ENCODE results near the gene CACNB4.

CACNB4 gene

DNA sequence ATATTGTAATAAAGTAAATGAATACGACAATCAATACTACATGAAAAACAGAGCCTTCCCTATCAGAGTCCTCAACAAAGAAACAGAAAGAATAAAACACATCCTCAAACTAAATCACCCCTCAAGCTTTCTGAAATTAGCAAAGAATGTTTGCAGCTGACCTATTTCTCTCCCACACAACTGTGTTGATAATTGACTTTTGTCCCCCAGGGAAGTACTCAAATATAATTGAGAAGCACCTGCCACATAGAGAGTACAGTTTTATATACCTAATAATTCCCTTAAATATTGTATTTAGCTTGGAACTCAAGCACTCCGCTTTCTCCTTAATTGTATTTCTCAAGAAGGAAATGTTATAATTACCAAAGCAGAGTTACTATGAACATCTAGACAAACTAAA, 12.6 kb downstream of the CACNB4 start:
- no peak for DNase-seq

DNA sequence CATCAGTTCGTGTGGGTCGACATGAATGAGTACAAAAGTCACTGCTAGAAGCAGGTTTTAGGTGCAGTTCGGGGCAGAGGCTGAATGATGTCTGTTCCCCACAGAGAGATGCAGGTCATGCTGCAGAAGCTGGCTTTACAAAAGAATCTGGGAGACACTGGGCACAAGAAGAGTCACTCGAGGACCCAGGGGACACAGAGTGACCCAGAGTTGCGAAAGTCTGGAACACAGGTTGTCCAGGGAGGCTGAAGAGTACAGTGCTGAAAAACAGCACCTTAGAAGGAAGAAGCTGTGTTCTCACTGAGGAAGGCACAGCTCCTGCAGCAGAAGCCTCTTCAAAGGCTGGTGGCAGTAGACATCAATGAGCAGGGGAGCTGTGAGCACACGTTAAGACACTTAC, 14.8 kb downstream of the CACNB4 start:
- DNase-seq, result no peak

DNA sequence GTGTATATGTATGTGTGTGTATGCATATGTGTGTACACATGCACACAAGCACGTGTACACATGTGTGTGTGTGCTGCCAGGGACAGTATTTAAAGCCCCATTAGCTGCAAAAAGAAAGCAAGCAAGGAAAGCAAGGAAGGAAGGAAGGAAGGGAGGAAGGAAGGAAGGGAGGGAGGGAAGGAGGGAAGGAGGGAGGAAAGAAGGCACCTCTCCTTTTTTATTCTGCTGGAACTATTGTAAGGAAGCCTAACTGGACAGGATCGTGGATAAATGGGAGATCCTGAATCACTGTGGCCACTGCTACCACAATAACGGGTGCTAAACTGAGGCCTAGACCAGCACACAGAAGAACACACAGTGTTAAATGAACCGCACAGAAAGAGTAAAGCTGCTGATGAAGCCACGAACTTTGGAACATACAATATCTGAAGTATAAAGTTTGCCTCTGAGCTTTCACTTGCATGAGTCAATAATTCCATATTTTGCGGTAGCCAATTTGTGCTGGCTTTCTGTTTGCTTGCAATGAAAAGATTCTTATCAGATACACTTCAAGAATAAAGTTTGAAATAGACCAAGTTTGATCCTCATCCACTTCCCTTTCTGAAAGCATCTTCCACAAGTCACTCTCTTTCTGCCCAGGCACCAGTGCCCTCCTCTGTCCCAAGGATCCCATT, 15.5 kb downstream of the CACNB4 start:
- no peak for DNase-seq

DNA sequence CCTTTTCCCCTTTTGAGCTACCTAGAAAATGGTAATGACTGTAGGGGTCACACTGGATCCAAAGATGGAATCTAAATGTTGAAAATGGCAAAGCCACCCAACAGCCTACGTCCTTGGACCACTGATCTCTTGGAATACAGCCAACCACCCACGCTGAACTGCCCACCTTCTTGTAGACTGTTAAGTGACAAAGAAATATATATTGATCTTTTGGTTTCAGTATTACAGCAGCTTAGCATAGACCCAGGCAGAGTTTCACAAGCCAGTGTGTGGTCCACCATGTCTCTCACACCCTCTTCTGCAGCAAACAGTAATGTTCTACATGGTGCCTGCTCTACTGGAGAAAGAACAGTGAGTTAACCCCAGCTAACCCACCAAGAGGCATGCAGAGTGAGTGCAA, 20.2 kb downstream of the CACNB4 start:
- no peak for DNase-seq

- no peak for DNase-seq
These were observed 20.8 kb downstream of the CACNB4 start for GRCh38 chr2:152078023-152078422.

GRCh38 chr2:152075461-152076050, 23.3 kb downstream of the CACNB4 start:
- DNase-seq, result no peak

- no peak for DNase-seq
These were observed 26.8 kb downstream of the CACNB4 start for GRCh38 chr2:152072011-152072410.

DNA sequence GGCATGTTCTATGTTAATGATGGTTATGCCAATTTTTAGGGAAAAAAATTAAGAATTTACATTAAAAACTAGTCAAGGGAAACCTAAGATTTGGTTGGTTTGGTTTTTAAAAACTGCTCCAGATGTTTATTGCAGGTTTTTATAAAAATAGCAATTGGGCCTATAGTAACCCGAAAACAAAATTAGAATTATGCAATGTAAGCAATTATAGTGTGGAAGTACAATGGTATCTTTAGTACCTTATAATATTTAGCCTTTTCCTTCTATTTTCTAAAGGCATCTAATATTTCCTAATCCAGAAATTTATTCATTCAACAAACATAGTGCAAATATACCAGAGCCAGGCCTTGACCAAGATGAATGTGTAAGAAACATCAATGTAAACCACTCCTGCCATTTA, 27.3 kb downstream of the CACNB4 start:
- no peak for DNase-seq

DNA sequence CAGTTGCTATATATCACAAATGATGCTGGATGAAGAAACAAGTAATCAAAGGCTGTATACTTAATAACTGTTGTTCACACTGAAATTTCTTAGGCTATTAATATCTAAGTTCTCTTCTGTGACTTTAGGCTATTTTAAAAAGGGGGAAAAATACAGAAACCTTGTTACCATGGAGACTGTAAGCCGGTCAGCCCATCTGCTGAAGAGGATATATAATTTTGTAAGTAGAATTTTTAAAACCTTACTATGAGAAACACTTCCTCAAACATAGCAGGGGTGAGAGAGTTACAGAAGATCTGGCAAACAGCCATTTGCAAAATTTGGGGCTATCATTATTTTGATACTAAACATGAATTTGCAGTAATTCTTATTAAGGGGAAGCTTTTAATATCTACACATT, 27.8 kb downstream of the CACNB4 start:
- DNase-seq, result no peak

GRCh38 chr2:152068226-152068625, 30.6 kb downstream of the CACNB4 start:
- no peak for DNase-seq

DNA sequence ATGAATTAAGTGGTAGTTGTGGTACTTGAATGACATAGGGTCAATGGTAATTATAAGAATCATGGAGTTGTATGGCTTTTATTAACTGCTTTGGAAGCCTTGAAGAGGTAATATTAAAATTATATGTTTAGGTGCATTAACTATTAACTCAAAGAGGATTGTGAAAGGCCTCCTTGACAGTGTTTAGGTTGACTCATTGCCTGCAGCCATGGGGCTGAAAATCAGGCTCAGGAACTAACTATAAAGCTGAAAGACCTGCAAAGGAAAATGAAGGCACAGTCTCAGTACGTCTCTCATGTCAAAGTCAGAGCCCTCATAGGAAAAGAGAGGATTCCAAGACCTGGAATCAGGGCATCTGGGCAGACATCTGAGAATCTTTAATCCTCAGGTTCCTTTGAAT, 31.0 kb downstream of the CACNB4 start:
- no peak for DNase-seq

- DNase-seq, result no peak
These were observed 32.9 kb downstream of the CACNB4 start for GRCh38 chr2:152065945-152066344.

DNA sequence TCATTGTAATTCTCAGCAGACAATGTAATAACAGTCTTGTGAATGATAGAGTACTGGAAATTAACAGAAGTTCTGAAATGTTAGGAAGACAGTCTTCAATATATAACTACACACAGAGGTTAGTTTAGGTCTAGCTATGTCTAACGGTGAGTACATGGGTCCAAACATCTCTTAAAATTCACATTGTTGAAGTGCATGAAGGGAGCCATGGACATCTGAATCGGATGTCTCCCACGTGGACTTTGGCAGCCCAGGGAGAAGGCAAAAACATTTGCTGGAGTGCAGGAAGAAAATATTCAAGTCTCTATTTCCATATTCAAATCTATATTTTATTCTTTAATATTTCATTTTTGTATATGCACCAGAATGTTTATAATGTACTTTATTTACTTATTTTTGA, 34.8 kb downstream of the CACNB4 start:
- DNase-seq, result no peak

DNA sequence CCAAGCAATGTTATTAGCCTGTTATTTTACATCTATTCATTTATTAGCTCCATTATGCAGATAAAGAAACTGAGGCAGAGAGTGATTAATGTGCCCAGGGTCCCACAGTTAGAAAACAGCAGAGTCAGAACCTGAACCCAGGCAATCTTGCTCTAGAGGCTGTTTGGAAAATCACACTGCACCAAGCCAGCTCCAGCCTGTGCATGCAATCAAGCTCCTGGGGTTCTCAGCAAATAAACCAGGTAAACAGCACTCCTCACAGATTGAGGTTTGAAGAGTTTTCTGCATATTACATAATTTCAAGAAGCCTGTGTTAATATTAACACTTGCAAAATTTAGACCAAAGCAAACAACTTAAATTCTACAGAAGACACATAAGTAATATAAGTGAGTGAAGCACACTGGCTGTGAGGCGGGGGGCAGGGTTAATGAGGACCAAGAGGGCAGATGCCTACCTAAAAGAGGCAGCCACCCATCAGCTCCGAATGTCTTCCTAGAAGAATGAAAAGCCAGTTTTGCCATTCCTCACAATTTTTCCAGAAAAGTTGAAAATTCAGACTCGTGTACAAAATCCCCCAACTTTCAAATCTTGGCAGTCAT, 35.4 kb downstream of the CACNB4 start:
- DNase-seq, result no peak

DNA sequence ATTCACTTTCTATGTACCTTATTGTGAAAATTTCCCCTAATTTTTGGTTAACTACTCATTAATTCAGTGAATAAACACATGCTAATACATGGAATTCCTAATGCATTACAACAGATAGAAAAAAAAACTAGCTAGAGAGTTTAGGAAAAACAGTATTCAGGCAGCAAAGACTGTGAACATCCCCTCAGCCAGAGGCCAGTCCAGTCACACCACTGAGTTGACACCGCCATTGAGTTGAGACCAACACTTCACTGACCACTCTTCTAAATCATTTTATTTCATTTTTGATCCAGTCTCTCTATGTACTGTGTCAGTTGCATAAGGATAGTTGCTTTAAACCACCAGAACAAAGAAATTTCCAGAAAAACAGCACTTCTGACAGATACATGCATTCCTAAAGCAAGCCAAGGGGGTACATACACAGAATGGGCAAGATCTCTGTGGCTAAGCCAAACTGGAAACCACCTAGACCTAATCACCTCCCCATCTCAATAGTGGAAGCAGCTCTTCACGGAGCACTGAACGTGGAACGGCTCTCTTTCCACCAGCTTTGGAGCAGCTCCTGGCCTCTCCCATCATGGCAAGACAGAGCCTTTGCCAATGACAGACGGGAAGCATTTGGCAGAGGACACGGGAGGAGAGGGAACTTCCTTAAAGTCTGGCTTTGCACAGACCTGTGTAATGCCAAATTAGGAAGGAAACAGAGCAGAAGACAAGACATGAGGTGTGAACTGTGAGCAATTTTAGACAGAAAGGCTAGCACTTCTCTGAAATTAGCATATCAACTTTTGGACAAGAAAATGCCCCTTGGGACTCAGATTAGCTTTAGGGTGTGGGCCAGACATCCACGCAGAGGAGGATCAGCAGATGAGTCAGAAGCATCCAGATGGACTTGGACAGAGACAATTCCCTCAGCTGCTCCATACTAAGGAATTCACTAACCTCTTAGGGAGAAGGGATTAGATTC, 36.4 kb downstream of the CACNB4 start:
- no peak for DNase-seq

DNA sequence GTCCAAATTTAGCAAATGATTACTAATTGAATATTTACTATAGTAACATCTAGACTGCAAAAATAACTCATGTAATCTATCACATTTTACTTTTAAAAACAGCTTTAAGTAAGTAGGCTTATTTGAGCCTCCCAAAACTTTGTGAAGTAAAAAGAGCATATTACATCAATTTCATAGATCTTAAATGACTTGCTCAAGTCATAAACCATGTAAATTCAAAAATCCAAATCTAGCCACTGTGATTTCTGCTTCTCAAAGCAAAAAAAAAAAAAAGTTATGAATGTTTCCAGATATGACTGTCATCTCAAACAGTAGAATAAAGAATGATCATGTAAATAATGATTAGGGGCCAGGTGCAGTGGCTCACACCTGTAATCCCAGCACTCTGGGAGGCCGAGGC, 37.5 kb downstream of the CACNB4 start:
- no peak for DNase-seq

DNA sequence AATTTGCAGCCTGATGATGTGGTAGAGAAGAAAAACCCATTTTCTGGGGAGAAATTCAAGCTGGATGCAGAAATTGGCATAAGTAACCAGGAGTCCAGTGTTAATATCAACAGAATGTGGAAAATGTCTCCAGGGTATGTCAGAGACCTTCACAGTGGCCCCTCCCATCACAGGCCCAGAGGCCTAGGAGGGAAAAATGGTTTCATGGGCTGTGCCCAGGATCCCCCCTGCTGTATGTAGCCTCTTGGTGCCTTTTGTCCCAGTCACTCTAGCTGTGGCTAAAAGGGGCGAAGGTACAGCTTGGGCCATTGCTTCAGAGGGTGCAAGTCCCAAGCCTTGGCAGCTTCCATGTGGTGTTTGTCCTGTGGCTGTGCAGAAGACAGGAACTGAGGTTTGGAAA, 40.2 kb downstream of the CACNB4 start:
- no peak for DNase-seq

- DNase-seq, result no peak
These were observed 42.4 kb downstream of the CACNB4 start for GRCh38 chr2:152056418-152056817.

GRCh38 chr2:152055366-152056108, 43.3 kb downstream of the CACNB4 start:
- no peak for DNase-seq

DNA sequence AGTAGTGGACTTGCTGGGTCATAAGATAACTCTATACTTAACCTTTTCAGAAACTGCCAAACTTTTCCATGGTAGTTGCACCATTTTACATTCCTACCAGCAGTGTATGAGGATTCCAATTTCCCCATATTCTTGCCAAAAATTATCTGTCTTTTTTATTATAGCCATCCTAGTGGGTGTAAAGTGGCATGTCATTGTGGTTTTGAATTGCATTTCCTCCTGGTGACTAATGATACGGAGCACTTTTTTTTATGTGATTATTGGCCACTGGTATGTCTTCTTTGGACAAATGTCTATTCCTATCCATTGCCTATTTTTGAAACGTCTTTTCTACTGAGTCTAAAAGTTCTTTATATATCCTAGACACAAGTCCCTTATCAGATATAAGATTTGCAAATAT, 44.3 kb downstream of the CACNB4 start:
- no peak for DNase-seq

DNA sequence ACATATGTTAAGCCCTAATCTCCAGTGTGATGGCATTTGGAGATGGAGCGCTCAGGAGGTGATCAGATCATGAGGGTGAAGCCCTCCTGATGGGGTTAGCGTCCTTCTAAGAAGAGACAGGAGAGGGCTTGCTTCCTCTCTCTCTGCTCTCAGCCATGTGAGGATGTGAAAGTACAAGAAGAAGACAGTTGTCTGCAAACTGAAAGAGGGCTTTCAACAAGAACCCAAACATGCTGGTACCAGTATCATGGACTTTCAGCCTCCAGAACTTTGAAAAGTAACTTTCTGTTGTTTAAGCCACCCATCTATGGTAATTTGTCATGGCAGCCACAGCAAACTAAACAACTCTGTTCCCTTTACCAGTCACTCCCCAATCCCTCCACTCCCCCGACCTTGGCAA, 47.4 kb downstream of the CACNB4 start:
- DNase-seq, result no peak

DNA sequence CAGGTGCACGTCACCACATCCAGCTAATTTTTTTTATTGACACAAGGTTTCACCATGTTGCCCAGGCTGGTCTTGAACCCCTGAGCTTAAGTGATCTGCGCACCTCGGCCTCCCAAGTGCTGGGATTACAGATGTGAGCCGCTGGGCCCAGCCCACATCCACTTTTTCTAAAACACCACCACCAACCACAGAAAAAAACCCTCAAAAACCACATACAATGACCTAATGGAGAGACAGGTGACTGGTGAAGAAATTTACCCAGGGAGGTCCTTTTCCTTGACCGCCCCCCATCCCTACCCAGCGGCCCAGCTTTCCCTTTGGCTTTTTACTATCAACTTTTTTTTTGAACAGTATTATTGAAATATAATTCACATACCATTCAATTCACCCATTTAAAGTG, 47.9 kb downstream of the CACNB4 start:
- no peak for DNase-seq

GRCh38 chr2:152050341-152050740, 48.5 kb downstream of the CACNB4 start:
- no peak for DNase-seq

All from activated naive CD4-positive, alpha-beta T cell treated with Interleukin-2 at 50 U/mL for 16 hours (primary cell).